WTC11 (cell line): Measurements from ENCODE around the gene IL1RAPL1. TPM values are rescaled to one million over a fixed set of nuclear protein-coding genes. Genes with fewer than 3 reads are reported as not detected.

Experiments
- ATAC-seq: fragments of 200-7000 bp; cut with Tn5 transposase; 2 replicates; pipeline ENCODE4 v1.10.0; 2021; ENCODE audit warnings: mild to moderate bottlenecking, moderate library complexity
- CTCF ChIA-PET: fragments of 300-600 bp; sonication (Branson Sonifier 250); formaldehyde crosslinking; loops from one replicate; lab custom pipeline; 2021; ENCODE audit warnings: antibody characterized with exemption; lab: Charles Lee
- POLR2A ChIA-PET: fragments of 350-600 bp; sonication (Branson Sonifier 250); formaldehyde crosslinking; loops from one replicate; lab custom pipeline; 2021; ENCODE audit warnings: antibody characterized with exemption; lab: Charles Lee
- DNase-seq: peaks from one replicate; pipeline ENCODE4 v3.0.0; 2021; ENCODE audit warnings: low spot score
- H3K27ac Mint-ChIP-seq: 2 replicates; pipeline ENCODE4 v1.8.0; 2021; ENCODE audit warnings: mixed read lengths
- H3K27me3 Mint-ChIP-seq: 2 replicates; pipeline ENCODE4 v1.8.0; 2021; ENCODE audit warnings: low read depth, mild to moderate bottlenecking, moderate library complexity, mixed read lengths
- H3K36me3 Mint-ChIP-seq: 2 replicates; pipeline ENCODE4 v1.8.0; 2021; ENCODE audit warnings: mixed read lengths
- H3K4me1 Mint-ChIP-seq: 2 replicates; pipeline ENCODE4 v1.8.0; 2022; ENCODE audit warnings: mixed read lengths
- H3K4me3 Mint-ChIP-seq: 2 replicates; pipeline ENCODE4 v1.8.0; 2021; ENCODE audit warnings: mild to moderate bottlenecking, moderate library complexity, mixed read lengths
- H3K9me3 Mint-ChIP-seq: 2 replicates; pipeline ENCODE4 v1.8.0; 2021; ENCODE audit warnings: mixed read lengths
- ARID4B ChIP-seq: sonication (generic); formaldehyde crosslinking; IDR thresholded peaks from 2 replicates; pipeline ENCODE4 v1.8.0; 2023; ENCODE audit warnings: missing genetic modification reagents, mild to moderate bottlenecking, borderline replicate concordance
- ATF1 ChIP-seq: sonication (generic); formaldehyde crosslinking; IDR thresholded peaks from 2 replicates; pipeline ENCODE4 v1.8.1; 2023; ENCODE audit warnings: mild to moderate bottlenecking, moderate library complexity, missing genetic modification reagents
- CREB1 ChIP-seq: sonication (generic); formaldehyde crosslinking; IDR thresholded peaks from 2 replicates; pipeline ENCODE4 v1.8.0; 2023; ENCODE audit warnings: mild to moderate bottlenecking, missing genetic modification reagents
- CTCF ChIP-seq: fragments of 200-600 bp; IDR thresholded peaks from 2 replicates; pipeline ENCODE4 v1.8.0; 2022; ENCODE audit warnings: antibody characterized with exemption
- FOXJ3 ChIP-seq: sonication (generic); formaldehyde crosslinking; IDR thresholded peaks from 2 replicates; pipeline ENCODE4 v1.9.0; 2021; ENCODE audit warnings: missing genetic modification reagents, mild to moderate bottlenecking, borderline replicate concordance
- KAT7 ChIP-seq: sonication (generic); formaldehyde crosslinking; IDR thresholded peaks from 2 replicates; pipeline ENCODE4 v1.8.1; 2023; ENCODE audit warnings: missing genetic modification reagents, mild to moderate bottlenecking, borderline replicate concordance
- NFATC4 ChIP-seq: fragments of 250-450 bp; sonication (Bioruptor Pico); IDR thresholded peaks from 2 replicates; pipeline ENCODE4 v1.9.0; 2021; ENCODE audit warnings: mild to moderate bottlenecking
- NR1H2 ChIP-seq: sonication (generic); formaldehyde crosslinking; IDR thresholded peaks from 2 replicates; pipeline ENCODE4 v1.9.0; 2021; ENCODE audit warnings: mild to moderate bottlenecking, moderate library complexity, missing genetic modification reagents
- PRDM15 ChIP-seq: sonication (generic); formaldehyde crosslinking; IDR thresholded peaks from 2 replicates; pipeline ENCODE4 v1.8.0; 2022; ENCODE audit warnings: missing genetic modification reagents
- ZNF219 ChIP-seq: sonication (generic); formaldehyde crosslinking; IDR thresholded peaks from 2 replicates; pipeline ENCODE4 v1.8.0; 2023; ENCODE audit warnings: missing genetic modification reagents, mild to moderate bottlenecking, borderline replicate concordance
- ZNF281 ChIP-seq: sonication (generic); formaldehyde crosslinking; IDR thresholded peaks from 2 replicates; pipeline ENCODE4 v1.8.0; 2023; ENCODE audit warnings: mild to moderate bottlenecking, missing genetic modification reagents
- total RNA-seq: library from RNA; stranded (reverse); gene quantifications from 3 replicates; pipeline ENCODE4 v1.2.3, GENCODE V29; 2021
- TF ChIP-seq, protein P1 (sequence below): fragments of 250-450 bp; sonication (Bioruptor Pico); conservative IDR thresholded peaks from 2 replicates; pipeline ENCODE4 v1.9.0; 2021; ENCODE audit warnings: mild to moderate bottlenecking
- TF ChIP-seq, protein P2 (sequence below): sonication (generic); formaldehyde crosslinking; IDR thresholded peaks from 2 replicates; pipeline ENCODE4 v1.8.1; 2022; ENCODE audit warnings: low read depth, missing genetic modification reagents, borderline replicate concordance

Gene IL1RAPL1
- total RNA-seq, 1 experiment from 2014 or later: 0.13 TPM

GRCh38 chrX:29824176-29824906, 1237.1 kb downstream of the IL1RAPL1 start:
- Mint-ChIP-seq H3K27me3 (no peaks in the 10 kb centered on the region), H3K27ac (no peak overlapping the region; the same call in 1 of the 2 replicates), H3K9me3 (no peaks in the 10 kb centered on the region), H3K36me3 (no peaks in the 10 kb centered on the region), H3K4me3 (no peak overlapping the region), H3K4me1 (peaks cover 8% of the 10 kb centered on the region)
- ChIA-PET POLR2A (no interaction called here), CTCF (no interaction called here)
- DNase-seq (no peak), ATAC-seq (no peak)
- no peak for TF ChIP-seq NFATC4
- TF ChIP-seq, protein P1, sequence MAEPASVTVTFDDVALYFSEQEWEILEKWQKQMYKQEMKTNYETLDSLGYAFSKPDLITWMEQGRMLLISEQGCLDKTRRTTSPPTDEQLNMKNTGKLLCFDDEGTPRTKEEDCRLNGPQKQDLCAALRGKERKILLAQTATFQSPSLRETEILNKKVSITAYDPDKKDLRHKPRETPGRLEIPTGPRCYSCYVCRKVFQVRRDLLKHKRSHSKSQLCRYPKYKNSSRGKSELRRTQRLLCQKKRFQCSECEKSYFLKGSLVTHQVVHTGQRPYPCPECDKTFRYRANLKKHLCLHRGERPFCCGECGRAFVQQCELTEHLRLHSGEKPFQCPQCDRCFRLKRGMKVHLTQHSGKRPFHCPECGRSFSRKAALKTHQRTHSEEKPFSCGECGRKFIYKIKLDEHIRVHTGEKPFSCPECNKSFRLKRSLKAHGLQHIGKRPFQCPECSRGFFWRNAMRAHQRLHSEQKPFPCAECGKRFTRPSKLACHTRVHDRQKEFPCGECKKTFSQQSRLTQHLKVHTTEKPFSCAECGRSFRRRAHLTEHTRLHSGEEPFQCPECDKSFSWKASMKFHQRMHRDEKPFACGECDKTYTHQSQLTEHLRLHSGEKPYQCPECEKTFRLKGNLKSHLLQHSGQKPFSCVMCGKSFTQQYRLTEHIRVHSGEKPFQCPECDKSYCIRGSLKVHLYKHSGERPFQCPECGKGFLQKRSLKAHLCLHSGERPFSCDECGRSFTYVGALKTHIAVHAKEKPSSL (CRISPR knock-in tag): no peak
- TF ChIP-seq, protein P2, sequence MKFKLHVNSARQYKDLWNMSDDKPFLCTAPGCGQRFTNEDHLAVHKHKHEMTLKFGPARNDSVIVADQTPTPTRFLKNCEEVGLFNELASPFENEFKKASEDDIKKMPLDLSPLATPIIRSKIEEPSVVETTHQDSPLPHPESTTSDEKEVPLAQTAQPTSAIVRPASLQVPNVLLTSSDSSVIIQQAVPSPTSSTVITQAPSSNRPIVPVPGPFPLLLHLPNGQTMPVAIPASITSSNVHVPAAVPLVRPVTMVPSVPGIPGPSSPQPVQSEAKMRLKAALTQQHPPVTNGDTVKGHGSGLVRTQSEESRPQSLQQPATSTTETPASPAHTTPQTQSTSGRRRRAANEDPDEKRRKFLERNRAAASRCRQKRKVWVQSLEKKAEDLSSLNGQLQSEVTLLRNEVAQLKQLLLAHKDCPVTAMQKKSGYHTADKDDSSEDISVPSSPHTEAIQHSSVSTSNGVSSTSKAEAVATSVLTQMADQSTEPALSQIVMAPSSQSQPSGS (CRISPR knock-in tag): no peak
- TF ChIP-seq CREB1 (CRISPR knock-in tag): no peak
- TF ChIP-seq NR1H2 (CRISPR knock-in tag): no peak
- TF ChIP-seq PRDM15 (CRISPR knock-in tag): no peak

GRCh38 chrX:29826742-29827141, 1239.5 kb downstream of the IL1RAPL1 start:
- Mint-ChIP-seq H3K27me3 (no peaks in the 10 kb centered on the region), H3K4me1 (peaks cover 8% of the 10 kb centered on the region), H3K9me3 (no peaks in the 10 kb centered on the region), H3K4me3 (no peak overlapping the region), H3K36me3 (no peaks in the 10 kb centered on the region), H3K27ac (no peak overlapping the region)
- CTCF ChIA-PET: no interaction called here
- DNase-seq (no peak), ATAC-seq (no peak)
- POLR2A ChIA-PET: no interaction called here
- TF ChIP-seq ZNF219 (CRISPR knock-in tag) (no peak), KAT7 (no peak), ZNF281 (no peak), ATF1 (no peak), FOXJ3 (no peak), CTCF (no peak), CREB1 (CRISPR knock-in tag) (no peak), ARID4B (CRISPR knock-in tag) (no peak)
- TF ChIP-seq, protein P2 (CRISPR knock-in tag): no peak
